Measurements from ENCODE around the gene MLLT1.
A peak's percentile ranks its signal among the peaks of the same experiment; 100 is the strongest.
"Not testable (repeated sequence)": the region's sequence is repeated elsewhere in the genome, so short reads cannot be mapped to it uniquely, and the experiment has no call there.

Gene MLLT1

GRCh38 chr19:6279931-6280591, at the start of gene MLLT1:
Gene MLLT1 (minus strand): TSS chr19:6279975. CDS start chr19:6279784, 191 bp downstream.
- DNase-seq: peak; percentile 85 to 98 (median 97)

DNA sequence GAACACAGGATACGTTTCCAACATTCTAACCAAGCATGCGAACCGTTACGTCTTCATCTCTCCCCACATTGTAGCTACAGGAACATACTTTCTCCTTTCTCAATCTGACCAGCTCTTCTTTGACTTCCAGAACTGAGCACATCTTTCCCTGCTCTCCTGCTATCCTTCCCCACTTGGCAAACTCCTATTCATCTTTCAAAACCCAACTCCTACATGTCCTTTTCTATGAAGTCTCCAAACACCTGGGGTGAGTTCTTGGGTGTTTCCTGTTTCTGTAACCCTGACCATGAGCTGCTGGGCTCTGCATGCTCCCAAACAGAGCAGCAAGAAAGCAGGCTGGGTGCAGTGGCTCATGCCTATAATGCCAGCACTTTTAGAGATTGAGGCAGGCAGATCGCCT, 47.0 kb upstream of the MLLT1 start:
- no peak for DNase-seq

DNA sequence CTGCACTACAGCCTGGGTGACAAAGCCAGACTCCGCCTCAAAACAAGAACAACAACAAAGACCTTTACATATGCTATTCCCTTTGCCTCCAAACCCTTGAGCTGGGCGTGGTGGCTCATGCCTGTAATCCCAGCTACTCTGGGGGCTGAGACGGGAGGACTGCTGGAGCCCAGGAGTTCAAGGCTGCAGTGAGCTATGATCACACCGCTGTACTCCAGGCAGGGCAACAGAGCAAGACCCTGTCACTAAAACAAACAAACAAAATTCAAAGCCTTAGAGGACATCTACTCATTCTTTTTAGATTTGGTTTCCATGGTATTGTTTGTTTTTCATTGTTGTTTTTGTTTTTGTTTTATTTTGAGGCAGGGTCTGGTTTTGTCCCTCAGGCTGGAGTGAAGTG, 45.8 kb upstream of the MLLT1 start:
- no peak for DNase-seq

- DNase-seq: no peak
These were observed 45.0 kb upstream of the MLLT1 start for GRCh38 chr19:6324757-6325156.

DNA sequence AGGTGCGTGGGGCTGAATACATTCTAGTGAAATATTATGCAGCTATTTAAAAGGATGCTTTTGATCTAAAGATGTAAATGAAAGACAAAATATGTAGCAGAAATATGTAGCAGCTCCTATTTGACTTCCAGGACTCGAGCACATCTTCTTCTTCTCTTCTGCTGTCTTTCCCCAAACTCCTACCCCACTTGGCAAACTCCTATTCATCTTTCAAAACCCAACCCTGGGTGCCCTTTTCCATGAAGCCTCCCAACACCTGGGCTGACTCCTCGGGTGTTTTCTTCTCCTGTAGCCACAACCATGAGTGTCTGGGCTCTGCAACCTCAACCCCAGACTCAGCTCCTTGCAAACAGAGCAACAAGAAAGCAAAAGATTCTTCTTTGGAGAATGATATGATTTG, 42.5 kb upstream of the MLLT1 start:
- no peak for DNase-seq

- DNase-seq: no peak
These were observed 39.6 kb upstream of the MLLT1 start for GRCh38 chr19:6319376-6319775.

- DNase-seq: no peak
These were observed 39.0 kb upstream of the MLLT1 start for GRCh38 chr19:6318772-6319171.

DNA sequence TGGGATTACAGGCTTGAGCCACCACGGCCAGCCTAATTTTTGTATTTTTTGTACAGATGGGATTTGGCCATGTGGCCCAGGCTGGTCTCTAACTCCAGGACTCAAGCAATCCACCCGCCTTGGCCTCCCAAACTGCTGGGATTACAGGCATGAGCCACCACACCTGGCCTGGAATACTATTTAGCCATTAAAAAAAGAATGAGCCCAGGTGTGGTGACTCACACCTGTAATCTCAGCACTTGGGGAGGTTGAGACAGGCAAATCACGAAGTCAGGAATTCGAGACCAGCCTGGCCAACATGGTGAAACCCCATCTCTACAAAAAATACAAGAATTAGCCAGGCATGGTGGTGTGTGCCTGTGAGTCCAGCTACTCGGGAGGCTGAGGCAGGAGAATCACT, 35.9 kb upstream of the MLLT1 start:
- DNase-seq: not testable (repeated sequence)

- no peak for DNase-seq
These were observed 33.7 kb upstream of the MLLT1 start for GRCh38 chr19:6313398-6313969.

DNA sequence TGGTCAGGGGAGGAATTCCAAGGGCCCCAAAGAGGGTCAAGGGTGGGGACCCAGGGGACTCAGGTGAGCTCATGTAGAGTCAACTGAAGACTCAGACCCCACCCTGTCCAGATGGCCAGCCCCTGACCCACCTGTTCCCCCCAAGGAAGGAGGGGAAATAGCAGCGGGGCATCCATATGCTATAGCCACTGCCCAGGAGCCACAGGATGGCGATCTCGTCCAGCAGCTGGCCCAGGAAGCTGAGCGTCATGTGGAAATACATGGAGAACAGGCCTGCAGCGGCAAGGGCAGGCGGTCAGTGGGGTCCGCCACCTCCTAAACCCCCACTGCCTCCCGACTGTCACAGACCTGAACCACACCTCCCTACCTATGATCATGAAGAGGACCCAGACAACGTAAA, 32.2 kb upstream of the MLLT1 start:
- no peak for DNase-seq

GRCh38 chr19:6298413-6298812, 18.6 kb upstream of the MLLT1 start:
- no peak for DNase-seq

- no peak for DNase-seq
These were observed 17.4 kb upstream of the MLLT1 start for GRCh38 chr19:6297202-6297601.

DNA sequence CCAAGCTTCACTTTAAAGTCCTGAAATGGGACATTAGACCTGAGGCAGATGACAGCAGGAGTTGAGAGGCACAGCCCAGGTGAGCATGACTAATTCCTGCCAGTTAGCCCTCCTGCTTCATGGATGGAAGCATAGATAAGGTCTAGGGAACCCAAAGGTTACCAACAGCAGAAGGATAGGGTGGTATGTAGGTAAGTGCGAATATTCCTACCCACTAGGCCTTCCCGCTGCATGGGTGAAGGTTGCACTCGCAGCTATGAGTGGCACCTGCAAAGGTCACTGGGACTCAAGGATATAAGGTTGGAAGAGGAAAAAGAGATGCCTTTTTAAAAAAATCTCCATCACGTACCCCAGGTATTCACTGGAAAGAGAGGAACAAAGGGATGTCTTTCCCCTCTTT, 12.2 kb upstream of the MLLT1 start:
- peak in 2 of 3 experiments; percentile 12 to 27 for DNase-seq

GRCh38 chr19:6288737-6289136, 9.0 kb upstream of the MLLT1 start:
- DNase-seq: no peak

GRCh38 chr19:6287269-6287885, 7.6 kb upstream of the MLLT1 start:
- DNase-seq: no peak

DNA sequence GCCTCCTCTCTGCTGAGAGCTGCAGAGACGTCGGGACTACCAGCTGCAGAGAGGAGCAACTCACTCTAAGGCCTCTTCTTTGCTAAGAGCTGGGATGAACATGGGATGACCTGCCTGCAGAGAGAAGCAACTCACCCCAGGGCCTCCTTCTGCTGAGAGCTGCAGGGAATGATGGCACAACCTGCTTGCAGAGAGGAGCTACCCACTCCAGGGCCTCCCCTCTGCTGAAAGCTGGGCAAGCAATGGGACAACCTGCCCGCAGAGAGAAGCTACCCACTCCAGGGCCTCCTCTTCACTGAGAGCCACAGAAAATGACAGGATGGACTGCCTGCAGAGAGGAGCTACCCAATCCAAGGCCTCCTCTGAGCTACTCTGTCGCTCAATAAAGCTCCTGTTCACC, 6.9 kb upstream of the MLLT1 start:
- DNase-seq: no peak

DNA sequence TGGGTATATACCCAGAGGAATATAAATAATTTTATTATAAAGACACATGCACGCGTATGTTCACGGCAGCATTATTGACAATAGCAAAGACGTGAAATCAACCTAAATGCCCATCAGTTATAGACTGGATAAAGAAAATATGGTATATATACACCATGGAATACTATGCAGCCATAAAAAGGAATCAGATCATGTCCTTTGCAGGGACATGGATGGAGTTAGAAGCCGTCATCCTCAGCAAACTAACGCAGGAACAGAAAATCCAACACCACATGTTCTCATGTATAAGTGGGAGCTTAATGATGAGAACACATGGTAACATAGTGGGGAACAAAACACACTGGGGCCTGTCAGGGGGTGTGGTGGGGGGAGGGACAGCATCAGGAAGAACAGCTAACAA, 2.6 kb upstream of the MLLT1 start:
- not testable (repeated sequence) for DNase-seq

DNA sequence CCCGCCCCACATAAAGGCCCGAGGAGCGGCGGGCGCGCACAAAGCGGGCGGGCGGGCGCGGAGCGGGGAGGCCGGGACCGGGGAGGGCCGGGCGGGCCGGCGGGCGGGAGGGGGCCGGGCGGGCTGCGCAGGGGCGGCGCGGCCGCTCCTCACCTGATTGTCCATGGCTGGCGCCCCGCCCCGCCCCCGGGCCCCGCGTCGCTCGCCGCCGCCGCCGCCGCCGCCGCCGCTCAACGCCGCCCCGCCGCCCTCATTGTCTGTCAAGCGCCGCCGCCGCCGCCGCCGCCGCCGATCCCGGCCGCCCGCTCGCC, 200 bp downstream of the MLLT1 start:
- no peak for DNase-seq

DNA sequence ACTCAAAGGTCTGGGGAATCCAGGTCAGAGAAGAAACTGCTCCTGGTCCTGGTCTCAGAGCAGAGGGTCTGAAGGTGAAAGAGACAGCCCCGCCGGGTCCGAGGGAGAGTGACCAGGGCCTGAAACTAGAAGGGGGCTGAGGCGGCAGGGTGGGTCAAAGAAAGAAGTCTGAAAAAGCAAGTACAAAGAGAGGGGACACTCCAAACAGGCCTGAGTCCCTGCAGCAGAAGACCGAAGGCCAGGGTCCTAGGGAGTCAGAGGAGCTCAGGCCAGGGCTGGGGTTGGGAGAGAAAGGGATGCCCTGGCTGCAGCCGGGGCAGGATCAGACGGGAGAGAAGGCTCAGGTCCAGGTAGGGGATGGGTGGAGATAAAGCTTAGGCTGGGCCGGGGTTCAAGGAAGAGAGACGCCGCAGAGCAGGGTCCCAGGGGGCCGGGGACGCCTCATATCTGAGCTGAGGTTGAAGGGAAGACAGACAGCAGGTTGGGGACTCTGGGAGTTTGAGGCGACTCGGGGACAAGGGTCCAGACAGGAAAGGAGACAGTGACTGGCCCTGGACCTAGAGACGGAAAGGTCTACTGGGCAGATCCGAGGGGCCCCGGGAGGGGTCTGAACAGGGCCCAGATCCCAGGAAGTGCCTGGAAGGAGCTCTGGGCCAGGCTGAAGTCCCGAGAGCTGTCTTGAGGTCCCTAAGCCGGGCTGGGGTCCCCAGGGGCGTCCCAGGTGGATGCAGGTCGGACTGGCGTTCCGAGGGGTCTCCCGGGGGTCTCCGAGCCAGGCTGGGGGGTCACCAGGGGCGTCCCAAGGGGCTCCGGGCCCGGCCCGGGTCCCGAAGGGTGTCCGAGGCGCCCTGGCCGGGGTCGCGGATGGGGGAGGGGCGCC, 795 bp downstream of the MLLT1 start:
- DNase-seq: peak in 2 of 3 experiments; percentile 20 to 45

DNA sequence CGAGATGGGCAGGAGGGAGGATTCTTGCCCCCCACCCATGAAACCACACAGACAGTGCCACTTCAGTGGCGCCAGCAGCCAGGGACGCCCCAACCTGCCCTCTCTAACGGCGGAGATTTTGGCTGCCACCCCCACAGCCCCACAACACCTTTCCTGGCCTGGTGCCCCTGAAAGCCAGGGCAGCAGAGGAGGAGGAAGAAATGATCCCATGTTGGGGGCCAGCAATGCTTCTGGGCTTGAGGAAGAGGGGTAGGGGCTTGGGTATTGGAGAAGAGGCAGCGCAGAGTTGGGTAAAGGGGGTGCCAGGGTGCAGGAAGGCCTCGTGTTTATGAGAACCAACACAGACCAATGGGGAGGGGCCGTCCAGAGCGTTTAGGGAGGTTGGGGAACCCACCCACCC, 1.7 kb downstream of the MLLT1 start:
- DNase-seq: no peak

DNA sequence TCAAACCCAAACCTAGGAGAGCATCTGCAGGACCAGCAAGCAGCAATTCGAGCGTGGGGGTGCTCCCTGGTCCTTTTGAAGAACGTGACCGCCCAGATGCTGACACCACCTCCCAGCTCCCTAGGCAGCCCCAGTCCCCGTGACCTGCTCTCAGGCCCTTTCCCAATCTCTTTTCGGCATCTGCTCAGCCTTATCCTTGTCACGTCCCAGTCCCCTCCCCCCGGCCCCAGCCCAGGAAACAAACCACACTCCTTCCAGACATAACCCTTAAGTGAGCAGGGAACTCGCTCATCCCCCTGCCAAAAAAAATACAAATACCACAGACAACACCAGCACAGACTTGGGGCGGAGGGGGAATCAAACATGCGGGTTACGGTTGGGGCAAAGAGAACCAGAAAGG, 3.3 kb downstream of the MLLT1 start:
- no peak for DNase-seq

DNA sequence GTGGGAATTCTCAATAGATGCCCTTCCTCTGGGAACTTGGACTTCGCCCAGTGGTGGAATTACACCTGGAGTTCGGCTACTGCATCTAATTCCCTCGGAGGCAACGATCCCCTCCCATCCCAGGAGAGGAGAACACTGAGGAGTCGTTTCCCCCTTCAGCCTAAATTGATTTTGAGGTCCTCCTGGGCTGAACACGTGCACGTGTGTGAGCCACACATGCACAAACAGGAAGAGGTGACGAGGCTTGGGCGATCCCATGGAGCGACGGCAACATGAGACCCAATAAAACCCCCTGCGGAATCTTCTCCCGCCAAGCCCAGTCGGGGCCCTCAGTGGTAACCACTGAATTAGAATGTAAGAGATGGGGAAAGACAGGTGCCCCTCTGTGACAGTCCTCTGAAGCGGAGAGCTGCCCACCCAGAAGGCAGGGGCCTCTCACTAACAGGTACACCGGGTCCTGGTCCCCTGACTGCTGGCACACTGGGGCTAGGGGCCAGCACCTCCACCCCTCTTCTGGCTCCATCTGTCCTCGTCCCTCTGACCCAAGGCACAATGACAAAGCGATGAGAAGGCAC, 4.5 kb downstream of the MLLT1 start:
- no peak for DNase-seq

DNA sequence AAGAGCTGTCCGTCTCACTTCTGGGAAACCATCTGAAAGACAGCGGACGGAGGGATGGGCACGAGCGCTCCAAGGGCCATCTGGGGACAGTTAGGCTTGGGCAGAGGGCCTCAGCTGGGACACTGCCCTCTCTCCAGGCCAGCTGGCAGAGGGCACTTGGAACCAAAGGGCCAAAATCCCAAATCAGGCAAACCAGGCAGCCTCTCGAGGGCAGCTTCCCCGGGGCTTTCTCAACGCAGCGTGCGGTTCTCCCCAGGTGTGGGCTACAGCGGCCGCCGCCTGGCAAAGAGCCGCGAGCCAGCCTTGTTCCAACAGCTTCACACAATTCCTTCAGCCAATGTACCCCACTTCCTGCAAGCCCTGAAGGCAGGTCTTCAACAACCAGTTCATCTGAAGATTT, 5.0 kb downstream of the MLLT1 start:
- DNase-seq: no peak

All from NCI-H1417 (cell line).